Right lobe of liver (tissue), 4 donors: ENCODE data around the gene KCND2.

Source experiments
- CTCF ChIP-seq, 4 donors: fragments of 200-600 bp in 3 of 4; fragments of 450-650 bp in 1 of 4; IDR thresholded peaks; one replicate each; pipeline versions ENCODE4 v1.5.1 to v1.8.0; 2016 to 2022; ENCODE audit warnings: antibody characterized with exemption in 4 of 4, mild to moderate bottlenecking in 2 of 4
- POLR2A ChIP-seq: fragments of 450-650 bp; IDR thresholded peaks from one replicate; pipeline ENCODE4 v1.6.1; 2017; ENCODE audit warnings: antibody characterized with exemption, mild to moderate bottlenecking
- donor health status: DM: no; HTN: no; CAD: no.
- donor health status: DM: no; HTN: no; CAD: no.
- donor health status: DM: no; HTN: yes; CAD: no.

- TF ChIP-seq POLR2A (no peak), CTCF (IDR thresholded peaks at IDR 0.05) (no peak)
Observed at GRCh38 chr7:120473352-120473751, 200.4 kb downstream of the KCND2 start.
